Globus pallidus (tissue), 1 donor: ENCODE data around the gene NXPH4.

Experiments
- DNase-seq: peaks from one replicate; pipeline ENCODE4 v3.0.0-alpha.2; 2015; ENCODE audit warnings: low spot score

The NXPH4 gene

GRCh38 chr12:57219205-57219992, 2.8 kb downstream of the NXPH4 start:
- no peak for DNase-seq

GRCh38 chr12:57219993-57220754, 3.6 kb downstream of the NXPH4 start:
- DNase-seq: no peak

GRCh38 chr12:57220770-57221168, 4.2 kb downstream of the NXPH4 start:
- no peak for DNase-seq

GRCh38 chr12:57221169-57221917, 4.7 kb downstream of the NXPH4 start:
- no peak for DNase-seq

GRCh38 chr12:57222286-57223190, 5.9 kb downstream of the NXPH4 start:
- no peak for DNase-seq

GRCh38 chr12:57223191-57224165, 6.9 kb downstream of the NXPH4 start:
- DNase-seq: no peak

- DNase-seq: no peak
These were observed 7.8 kb downstream of the NXPH4 start for GRCh38 chr12:57224278-57224972.

- no peak for DNase-seq
These were observed 8.5 kb downstream of the NXPH4 start for GRCh38 chr12:57224973-57225679.

GRCh38 chr12:57225680-57226210, 9.2 kb downstream of the NXPH4 start:
- DNase-seq: no peak

GRCh38 chr12:57226588-57227314, 10.2 kb downstream of the NXPH4 start:
- no peak for DNase-seq

GRCh38 chr12:57227315-57228115, 10.9 kb downstream of the NXPH4 start:
- DNase-seq: no peak

GRCh38 chr12:57229046-57229633, 12.5 kb downstream of the NXPH4 start:
- DNase-seq: no peak

- peak; percentile 93 for DNase-seq
These were observed 13.2 kb downstream of the NXPH4 start, which contains the start of gene SHMT2 for GRCh38 chr12:57229634-57230380. Gene SHMT2, plus strand, starts transcription at chr12:57229711. Its CDS starts 68 bp downstream, at chr12:57229779.

GRCh38 chr12:57230381-57231155, 14.0 kb downstream of the NXPH4 start:
- DNase-seq: no peak
